Activated T-helper 9 cell treated with anti-CD3 and anti-CD28 coated beads, Interleukin-2, amount 50 U/mL, for 16 hours (primary cell): ENCODE results near the gene TMEM184B.
A peak's percentile ranks its signal among the peaks of the same experiment; 100 is the strongest.

Source experiments
- DNase-seq: peaks from one replicate; pipeline ENCODE4 v3.0.0-alpha.2; 2020; ENCODE audit warnings: low read depth

TMEM184B gene

DNA sequence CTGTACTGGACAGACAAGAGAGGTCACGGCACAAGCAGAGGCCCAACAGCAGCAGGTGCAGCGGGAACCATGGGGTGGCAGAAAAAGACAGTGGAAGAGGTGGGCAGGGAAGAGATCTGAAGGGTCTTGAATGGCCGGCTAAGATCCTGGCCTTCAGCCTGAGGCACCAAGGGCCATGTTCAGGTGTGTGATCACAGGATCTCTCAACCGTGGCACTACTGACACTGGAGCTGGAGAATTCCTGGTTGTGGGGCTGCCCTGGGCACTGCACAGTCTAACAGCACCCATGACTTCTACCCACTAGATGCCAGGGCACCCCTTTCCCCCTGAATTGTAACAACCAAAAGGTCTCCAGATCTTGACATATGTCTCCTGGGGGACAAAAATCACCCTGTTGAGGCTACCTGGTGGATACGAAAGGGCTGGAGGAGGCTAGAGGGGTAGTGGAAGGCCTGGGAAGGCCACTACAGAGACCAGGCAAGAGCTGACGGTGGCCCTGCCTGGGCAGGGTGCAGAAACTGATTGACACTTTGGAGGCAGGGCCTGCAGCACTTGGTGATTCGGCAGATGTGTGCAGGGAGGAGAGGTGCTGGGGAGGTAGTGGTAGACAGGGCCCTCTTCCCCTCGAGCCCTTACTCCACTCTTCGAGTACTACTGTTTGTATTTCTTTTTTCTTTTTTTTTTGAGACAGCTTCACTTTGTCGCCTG, 36.1 kb upstream of the TMEM184B start:
- DNase-seq, result no peak

DNA sequence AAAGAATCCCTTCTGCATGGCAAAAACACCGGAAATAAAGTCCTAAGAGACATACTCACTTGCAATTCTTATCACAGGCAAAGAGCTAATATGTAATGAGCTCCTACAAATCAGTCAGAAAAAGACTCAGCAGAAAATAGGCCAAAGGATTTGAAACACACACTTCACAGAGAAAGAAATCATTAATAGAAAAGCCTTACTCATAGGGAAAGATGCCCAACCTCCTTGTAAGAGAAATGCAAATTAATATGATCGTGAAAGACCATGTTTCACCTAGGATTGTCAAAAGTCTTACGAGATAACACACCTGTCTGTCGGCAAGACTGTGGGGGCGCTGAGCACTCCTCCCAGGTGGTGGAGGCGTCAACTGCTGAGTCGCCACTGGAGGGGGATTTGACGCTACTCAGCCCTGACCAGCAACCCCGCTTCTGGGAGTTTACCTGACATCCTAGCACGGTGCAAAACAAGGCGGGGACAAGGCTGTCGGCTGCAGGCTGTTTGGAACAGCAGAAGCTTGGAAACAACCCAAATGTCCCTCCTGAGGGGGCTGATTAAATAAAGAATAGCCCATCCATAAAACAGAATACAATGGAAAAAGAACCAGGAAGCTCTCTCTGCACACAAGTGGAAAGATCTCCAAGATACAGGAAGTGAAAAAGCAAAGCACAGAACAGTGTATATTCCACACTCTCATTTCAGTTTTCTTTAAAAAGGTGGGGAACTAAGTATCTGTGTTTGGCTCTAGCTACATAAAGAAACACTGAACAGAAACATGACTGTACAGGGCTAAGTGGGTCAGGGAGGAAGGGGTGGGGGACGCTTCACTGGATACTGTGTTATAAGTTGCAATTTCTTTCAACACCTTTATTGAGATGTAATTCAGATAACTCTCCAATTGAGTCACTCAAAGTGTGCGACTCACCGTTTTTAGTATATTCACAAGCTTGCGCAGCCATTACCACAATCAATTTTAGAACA, 33.0 kb upstream of the TMEM184B start:
- peak; percentile 35 for DNase-seq

DNA sequence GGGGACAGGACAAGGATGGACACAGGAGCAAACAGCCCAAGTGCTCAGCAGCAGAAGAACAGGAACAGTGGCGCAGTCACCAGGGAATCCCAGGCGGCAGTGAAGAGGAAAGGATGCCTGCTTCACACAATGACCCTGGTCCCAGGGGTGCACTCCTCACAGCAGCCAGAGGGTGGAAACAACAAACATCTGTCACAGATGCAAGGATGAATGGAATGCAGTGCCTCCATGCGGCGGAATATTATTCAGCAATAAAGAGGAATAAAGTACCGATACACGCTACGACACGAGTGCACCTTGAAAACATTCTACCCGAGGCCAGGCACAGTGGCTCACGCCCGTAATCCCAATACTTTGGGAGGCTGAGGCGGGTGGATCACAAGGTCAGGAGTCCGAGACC, 31.7 kb upstream of the TMEM184B start:
- DNase-seq, result no peak

DNA sequence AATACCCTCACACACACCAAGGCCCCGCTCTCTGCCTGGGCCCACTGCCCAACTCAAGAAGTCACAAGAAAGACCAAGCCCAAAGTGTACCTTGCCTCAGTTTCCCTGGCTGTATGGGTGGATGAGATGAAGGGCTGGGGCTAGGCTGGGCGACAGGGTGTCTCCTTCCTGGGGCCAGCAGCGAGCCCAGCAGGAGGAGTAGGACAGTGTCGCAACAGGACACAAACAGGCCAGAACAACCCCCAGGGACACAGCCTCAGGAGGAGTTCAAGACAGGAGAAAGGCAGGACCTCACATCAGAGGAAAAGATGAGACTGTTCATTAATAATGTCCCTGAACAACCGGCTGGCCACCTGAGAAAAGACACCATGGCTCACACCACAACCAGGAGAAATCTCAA, 31.2 kb upstream of the TMEM184B start:
- no peak for DNase-seq

DNA sequence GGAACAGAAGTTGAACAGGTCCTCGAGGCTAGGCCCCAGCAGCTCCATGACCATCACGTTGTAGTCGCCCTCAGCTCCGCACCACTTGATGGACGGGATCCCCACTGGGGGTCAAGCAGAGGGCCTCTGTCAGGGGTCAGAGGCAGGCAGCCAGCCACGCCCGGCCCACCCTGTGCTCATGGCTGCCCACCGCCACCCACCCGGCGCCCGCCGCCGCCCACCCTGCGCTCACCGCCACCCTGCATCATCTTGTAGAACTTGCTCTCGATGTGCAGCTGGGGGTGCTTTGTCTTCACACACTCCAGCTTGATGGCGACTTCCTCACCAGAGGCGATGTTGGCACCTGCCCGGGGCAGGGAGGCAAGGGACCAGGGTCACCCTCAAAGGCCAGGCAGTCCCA, 30.1 kb upstream of the TMEM184B start:
- DNase-seq, result no peak

DNA sequence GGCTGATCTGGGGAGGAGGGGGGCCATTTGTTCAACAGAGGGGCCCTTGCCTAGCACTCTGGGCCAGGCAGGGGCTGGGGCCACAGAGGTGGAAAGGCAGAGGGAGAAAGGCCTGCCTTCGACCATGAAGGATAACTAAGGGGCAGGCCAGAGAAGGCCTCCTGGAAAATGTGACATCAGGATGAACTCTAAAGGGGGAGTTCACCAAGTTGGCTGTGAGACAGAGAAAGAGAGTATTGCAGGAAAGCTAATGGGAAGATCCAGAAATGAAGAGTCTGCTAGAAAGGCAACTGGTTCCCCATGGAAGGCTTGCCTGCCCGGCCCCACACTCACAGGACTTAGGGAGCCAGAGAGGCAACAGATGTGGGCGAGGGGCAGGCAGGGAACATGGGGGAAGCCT, 28.1 kb upstream of the TMEM184B start:
- no peak for DNase-seq

DNA sequence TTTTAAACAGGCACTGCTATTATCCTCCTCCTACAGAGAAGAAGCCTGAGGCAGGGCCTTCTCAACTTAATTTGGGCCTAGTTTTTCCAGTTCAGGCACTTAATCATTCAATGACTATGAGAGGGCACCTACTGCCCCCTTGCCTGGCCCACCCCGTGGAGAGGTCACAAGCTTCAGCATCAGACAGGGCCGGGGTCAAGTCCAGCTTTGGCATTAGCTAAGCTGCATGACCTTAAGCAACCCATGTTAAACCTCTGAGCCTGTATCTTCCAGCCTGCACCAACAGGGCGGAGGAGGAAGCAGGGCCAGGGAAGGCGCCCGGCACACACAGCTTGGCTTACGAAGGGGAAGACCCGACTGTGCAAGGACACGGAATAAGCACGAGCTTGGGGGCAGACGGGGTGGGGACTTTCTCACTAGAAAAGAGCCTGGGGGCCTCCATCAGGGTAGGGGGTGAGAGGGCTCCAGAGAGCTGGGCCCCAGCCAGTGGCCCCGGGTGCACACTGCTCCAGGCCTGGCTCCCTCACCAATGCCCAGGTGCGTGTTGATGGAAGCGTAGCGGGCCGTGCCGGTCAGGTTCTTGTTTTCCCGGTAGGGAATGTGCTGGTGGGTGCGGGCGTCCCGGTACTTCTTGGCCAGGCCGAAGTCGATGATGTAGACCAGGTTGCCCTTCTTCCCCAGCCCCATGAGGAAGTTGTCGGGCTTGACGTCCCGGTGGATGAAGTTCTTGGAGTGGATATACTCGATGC, 27.6 kb upstream of the TMEM184B start:
- no peak for DNase-seq

DNA sequence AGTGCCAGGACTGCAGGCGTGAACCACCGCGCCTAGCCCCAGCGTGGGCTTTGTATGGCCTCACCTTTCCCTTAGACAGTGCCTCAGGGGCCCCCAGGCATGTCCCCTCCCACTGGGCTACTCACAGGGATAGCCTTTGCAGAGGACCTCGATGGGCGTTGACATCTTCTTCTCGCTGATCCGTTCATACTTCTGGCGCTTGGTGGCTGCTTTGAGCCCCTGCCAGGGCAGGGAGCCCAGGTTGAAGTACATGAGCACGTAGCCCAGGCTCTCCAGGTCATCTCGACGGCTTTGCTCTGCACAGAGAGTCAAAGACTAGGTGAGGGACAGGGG, 26.9 kb upstream of the TMEM184B start:
- DNase-seq, result no peak

DNA sequence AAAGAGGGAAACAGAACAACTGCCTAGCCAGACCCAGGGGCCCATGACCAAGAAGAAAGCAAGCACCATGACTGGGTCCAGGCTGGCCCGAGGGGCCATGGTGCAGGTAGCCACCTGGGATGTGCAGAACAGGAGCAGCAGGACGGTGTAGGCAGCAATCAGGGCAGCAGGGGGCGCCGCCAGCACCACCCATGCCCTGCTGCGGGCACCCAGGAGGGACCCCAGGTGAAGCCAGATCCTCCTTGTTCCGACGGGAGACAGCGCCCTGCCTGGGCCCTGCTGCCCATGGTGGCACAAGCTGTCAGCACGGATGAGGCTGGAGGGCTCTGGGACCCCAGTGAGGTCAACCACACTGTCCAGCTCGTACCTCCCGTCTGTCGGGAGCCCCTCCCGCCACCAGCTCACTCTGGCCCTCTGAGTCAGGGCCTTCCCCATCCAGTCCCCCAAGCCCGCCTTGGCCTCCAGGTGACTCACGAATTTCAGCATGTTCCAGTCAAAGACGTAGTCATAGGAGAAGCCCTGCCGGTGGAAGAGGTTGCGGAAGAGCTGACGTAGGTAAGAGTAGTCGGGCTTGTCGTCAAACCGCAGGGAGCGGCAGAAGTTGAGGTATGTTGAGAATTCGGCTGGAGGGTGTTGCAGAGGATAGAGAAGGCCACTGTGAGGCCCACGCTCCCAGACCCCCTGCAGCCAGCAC, 25.6 kb upstream of the TMEM184B start:
- no peak for DNase-seq

DNA sequence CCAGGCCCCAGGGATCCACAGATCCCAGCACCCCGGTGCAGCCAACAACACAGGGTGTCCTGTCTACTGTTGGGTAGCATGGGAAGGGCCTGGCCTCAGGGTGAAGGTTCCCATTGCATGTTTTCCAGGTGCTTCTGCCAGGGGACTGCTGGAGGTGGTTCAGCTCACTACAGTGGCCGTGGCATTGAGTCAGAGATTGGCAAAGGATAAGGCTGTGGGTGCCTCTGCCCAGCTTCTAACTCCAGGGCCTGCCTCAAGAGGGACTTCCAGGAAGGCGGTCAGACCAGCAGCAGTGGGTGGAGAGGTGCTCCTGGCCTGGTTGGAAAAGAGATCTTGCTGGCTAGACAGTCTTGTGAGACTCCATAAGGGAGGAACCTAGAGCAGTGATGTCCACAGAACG, 23.6 kb upstream of the TMEM184B start:
- no peak for DNase-seq

DNA sequence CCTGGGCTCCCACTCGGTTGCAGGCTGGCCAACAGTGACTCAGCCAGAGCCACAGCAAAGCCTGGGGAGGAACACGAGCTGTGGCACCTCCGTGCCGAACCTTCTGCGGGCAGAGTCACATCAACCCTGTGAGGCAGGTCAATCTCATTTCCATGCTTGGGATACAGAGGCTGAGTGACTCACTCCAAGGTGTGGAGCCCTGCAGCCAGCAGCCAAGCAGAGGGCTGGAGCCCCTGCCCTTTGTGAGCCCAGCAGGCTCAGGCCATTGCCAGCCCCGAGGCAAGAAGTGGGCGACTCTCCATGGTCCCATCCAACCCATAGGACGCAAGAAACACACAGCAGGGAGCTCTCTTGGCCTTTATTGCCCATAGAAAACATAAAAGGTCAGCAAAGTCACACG, 23.1 kb upstream of the TMEM184B start:
- DNase-seq, result no peak

DNA sequence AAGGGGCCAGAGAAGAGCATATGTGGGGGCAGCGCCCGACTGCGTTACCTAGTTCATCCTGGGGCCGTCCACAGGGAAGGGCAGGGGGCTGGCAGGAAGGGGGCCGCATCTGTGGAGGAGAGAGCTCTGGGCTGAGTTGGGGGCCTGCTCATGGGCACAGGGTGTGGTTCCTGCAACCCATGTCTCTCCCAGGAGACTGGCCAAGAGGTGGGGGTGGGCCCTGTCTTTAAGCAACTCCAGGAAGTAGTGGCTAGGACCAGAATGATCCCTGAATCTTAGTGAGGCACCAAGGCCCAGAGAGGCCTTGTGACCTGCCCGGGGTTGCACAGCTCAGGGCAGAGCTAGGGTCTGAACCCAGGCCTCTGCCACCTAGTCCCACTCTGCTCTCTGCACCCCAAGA, 22.5 kb upstream of the TMEM184B start:
- DNase-seq, result no peak

DNA sequence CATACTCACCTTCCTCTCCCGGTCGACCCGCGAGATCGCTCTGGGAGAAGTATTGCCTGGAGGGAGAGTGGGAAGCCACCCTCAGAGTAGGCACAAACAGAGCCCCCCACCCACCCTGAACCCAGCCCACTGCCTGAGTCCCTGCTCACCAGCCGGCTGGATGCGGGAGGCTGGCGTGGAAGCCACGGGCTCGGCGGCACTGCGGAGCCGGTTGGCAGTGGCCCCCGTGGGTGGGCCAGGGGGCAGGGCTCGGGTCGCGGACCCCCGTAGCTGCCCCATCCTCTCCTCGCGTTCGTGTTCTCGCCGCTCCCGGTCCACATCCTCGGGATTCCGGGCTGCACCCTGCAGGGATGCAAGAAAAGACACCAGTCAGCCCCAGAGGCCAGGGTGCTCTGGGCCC, 21.4 kb upstream of the TMEM184B start:
- no peak for DNase-seq

DNA sequence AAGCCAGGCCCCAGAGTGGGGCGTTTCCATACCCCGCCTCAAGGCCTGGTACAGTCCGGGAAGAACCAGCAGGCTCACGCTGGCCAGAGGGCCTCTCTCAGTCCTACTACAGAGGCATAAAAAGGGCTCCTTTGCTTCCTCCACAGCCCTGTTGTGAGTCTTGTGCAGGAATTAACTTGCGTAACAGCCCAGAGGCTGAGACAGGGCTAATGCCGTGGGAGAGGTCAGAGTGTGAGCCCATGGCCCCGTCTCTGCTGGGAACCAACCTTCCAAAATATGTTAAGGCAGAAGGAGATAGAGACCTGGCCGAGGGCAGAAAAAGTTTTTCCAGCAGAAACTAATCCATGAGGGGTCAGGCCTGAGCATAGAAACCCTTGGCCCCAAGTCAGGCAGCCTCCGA, 19.9 kb upstream of the TMEM184B start:
- no peak for DNase-seq

DNA sequence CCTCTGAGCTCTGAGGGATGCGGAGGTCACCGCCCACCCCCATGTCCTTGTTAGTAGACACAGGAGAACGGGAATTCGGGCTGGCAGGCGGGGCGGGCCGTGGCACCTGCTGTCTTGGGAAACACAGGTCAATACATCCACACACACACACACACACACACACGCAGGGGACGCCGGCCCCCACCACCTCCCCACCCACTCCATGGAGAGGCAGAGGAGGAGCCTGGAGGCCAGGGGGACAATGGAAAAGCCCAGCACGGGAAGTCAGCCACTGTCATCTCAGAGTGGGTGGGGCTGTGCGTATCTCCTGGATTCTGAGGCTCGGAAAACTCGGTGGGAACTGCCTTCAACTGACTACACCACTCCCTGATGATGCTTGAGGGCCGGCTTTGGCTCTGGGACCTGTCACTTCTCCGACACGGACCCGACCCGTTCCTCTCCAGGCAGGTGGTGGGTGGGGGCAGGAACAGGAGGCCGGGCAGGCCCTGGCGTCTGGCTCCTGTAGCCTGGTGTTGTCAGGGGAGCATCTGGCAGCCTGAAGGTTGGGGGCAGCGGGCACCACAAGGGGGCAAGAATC, 18.5 kb upstream of the TMEM184B start:
- no peak for DNase-seq

DNA sequence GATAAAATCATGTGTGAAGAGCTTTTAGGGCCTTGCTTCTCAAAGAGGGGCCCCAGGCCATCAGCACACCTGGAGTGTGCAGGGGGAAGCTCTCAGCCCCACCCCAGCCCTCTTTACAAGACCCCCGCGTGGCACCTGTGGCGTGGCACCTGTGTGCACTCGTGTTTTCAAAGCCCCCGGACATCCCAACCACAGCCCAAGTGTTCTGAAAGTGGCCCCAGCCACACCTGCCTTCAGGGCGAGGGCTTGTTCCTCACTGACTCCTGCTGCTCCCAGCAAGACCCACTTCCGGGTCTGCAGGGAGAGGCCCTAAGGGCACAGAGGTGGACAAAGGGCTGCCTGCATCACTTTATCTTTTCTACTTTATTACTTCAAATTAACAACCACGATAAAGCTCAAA, 17.5 kb upstream of the TMEM184B start:
- DNase-seq, result no peak

DNA sequence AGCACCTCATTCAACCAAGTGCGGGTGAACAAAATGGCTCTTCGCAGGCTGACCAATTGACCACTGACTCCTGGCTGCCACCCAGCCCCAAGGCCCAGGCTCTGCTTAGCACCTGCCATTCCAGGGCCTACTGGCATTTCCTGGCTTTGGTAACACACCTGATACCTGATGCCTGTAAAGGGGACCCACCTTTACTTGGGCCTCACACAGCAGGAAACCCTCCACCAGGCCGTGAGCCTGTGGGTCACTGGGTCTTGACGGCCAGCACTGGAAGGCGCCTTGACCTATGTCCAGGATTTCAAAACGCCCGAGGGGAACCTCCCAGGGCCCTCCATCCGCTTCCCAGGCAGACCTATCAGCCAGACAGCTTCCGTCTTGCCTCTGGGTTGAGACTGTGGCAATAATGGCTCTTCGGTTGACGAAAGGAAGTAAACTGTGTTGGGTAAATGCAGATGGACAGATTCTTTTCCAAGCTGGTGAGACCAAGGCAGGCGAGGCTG, 16.8 kb upstream of the TMEM184B start:
- DNase-seq, result no peak

DNA sequence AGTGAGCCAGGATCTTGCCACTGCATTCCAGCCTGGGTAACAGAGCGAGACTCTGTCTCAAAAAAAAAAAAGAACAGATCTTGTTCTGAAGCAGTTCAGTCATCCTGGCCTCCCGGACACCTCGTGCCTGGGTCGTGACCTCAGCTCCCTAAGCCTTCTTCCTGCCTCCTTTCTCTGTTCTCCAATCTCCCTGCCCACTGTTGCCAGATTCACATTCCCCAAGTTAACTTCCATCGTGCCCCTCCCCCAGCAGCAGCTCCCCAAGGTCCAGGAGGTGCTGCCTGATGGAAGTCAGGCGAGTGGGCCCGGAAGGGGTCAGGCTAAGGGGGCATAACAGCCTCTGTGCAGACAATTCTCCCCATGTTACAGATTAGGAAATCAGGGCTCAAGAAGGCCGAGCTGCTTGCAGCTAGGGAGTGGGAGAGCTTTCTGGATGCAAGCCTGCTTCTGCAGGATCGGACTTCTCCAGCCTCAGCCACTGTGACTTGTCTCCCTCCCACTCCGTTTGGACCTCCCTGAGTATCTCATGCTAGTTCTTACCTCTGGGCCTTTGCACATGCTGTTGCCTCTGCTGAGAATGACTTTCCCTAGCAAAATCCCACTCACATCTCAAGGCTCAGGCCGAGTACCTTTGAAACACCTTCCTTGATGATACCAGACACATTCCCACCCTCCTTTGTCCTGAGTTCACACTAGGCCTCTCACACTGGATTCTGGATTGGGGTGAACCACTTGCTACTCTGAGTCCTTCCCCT, 14.3 kb upstream of the TMEM184B start:
- DNase-seq, result no peak

DNA sequence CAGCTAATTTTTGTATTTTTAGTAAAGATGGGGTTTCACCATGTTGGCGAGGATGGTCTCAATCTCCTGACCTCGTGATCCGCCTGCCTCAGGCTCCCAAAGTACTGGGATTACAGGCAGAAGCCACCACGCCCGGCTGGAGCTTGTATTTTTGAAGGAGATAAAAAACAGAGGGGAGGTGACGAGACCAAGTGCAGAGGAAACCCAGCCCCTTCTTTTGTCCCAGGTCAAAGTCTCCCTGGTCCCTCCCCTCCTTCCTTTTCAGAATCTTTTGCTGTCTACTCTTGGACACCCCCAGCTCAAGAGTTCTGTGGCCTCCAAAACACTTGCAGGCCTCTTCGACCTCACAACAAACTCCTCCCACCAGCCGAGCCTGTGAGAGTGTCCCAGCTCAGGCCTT, 12.2 kb upstream of the TMEM184B start:
- no peak for DNase-seq

DNA sequence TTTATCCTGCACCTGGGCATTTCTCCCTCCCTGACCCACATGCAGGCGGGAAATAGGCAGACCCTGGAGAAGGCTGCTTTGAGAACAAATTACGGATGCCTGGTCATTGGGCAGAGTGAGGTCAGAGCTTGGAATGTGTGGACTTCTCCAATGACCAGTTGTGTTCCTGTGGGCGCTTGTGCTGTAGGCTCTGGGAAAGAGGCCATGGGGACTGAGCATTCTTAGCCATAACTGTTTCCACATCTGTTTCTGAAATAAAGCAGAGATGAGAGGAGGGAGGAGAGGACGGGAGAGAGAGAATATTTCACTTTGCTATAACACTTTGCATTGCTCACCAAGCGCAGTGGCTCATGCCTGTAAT, 11.2 kb upstream of the TMEM184B start:
- no peak for DNase-seq

DNA sequence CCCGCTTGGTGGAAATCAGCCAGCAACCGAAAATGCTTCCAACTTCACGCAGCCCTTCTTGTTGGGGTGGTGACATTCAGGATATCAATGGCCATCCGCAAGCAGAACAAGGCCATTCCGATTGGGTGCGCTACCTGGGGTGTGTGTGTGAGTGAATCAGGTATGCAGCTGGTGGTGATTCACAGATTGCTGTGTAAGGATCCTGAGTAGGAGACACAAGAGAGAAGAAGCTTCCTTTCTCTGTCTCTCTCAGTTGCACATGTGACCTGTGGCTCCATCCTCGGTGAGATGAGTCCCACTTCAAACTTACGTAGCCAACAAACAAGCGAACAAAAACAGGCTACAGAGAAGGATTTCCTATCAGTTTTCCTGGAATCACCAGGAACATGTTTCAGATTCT, 9.6 kb upstream of the TMEM184B start:
- DNase-seq, result no peak
